ENCODE data around the gene FLOT2.
"Not testable (repeated sequence)": the region's sequence is repeated elsewhere in the genome, so short reads cannot be mapped to it uniquely, and the experiment has no call there.

The FLOT2 gene

DNA sequence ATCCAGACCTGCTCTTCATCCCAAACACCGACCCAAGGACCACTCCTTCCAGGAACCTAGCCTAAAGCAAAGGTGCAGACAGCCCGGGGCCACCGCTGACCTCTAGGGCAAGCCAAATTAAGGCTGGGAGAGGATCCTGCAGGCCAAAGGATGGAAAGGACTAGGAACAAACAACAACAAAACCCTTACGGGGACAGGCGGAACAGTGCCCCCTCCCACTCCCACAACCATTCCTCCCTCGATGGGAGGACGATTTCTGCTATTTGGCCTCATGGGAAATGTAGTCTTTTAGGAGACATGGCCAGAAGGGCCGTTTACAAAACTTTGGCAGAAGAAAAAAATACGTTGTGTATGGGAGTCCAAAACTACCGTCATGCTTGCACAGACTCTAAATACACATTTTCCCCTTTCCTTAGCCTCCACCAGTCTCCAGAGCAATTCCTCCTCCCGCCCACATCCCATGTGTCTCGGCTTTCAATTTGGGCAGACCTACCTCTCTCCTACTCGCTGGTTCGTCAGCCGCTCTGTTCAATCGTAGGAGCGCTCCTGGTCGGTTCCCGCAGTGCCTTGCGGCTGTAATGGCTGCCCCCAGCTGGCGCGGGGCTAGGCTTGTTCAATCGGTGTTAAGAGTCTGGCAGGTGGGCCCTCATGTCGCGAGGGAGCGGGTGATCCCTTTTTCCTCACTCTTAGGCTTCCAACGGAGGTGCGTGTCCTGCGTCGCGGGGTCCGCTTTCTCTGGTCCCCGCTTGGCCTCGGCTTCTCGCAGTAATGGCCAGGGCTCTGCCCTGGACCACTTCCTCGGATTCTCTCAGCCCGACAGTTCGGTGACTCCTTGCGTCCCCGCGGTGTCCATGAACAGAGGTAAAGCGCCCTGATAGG, 42.8 kb downstream of the FLOT2 start, which contains the start of gene ERAL1:
Gene ERAL1 (plus strand): TSS at position 560 of the 879 bp plus-strand sequence. CDS start 19 bp downstream, at position 579.
- H3K4me3 ChIP-seq, result peak within 1 kb of the TSS; percentile 78

GRCh38 chr17:28853295-28853694, 44.2 kb downstream of the FLOT2 start:
- Histone ChIP-seq H3K9ac (no peak overlapping the region), H3K4me2 (no peak overlapping the region), H3K4me1 (peaks cover 21% of the 10 kb centered on the region), H3K36me3 (peaks cover 24% of the 10 kb centered on the region), H3K4me3 (no peak overlapping the region), H3K27me3 (no peaks in the 10 kb centered on the region), H4K20me1 (no peaks in the 10 kb centered on the region), H3K27ac (no peak overlapping the region), H3K9me3 (no peaks in the 10 kb centered on the region)
- no peak for TF ChIP-seq Cebpa-rat (IDR thresholded peaks at IDR 0.05)

More for the DNA sequence above, 42.8 kb downstream of the FLOT2 start, which contains the start of gene ERAL1:
- H3K36me3 ChIP-seq, result peaks cover 38% of the 10 kb centered on the region
- no peaks in the 10 kb centered on the region for H3K9me3 ChIP-seq
- no peaks in the 10 kb centered on the region for H3K27me3 ChIP-seq
- peak within 1 kb of the TSS; percentile 84 for H3K9ac ChIP-seq
- H3K4me2 ChIP-seq, result peak within 1 kb of the TSS; percentile 93
- TF ChIP-seq Cebpa-rat (IDR thresholded peaks at IDR 0.05), result no peak
- no peaks in the 10 kb centered on the region for H4K20me1 ChIP-seq
- peaks cover 21% of the 10 kb centered on the region for H3K4me1 ChIP-seq
- H3K27ac ChIP-seq, result peak within 1 kb of the TSS; percentile 74

GRCh38 chr17:28849281-28849680, 48.3 kb downstream of the FLOT2 start:
- Histone ChIP-seq H3K27me3 (no peaks in the 10 kb centered on the region), H4K20me1 (no peaks in the 10 kb centered on the region), H3K4me3 (no peak overlapping the region), H3K36me3 (no peaks in the 10 kb centered on the region), H3K9me3 (no peaks in the 10 kb centered on the region), H3K4me2 (no peak overlapping the region), H3K27ac (no peak overlapping the region), H3K4me1 (peaks cover 8% of the 10 kb centered on the region), H3K9ac (no peak overlapping the region)
- no peak for TF ChIP-seq Cebpa-rat (IDR thresholded peaks at IDR 0.05)

DNA sequence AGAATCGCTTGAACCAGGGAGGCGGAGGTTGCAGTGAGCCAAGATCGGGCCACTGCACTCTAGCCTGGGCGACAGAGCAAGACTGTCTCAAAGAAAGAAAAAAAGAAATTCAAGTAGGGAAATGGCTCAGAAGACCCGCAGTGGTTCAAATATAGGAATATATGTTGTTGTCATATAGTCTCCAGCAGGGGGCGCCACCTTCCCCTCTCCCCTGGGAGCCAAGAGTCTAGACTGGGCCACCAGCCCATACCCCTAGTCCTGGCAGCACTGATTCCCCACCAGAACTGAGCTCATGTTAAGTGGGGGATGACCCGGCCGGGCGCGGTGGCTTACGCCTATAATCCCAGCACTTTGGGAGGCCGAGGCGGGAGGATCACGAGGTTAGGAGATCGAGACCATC, 48.9 kb downstream of the FLOT2 start:
- H3K27ac ChIP-seq, H3K27me3 ChIP-seq, H3K36me3 ChIP-seq, H3K4me3 ChIP-seq, H3K9ac ChIP-seq, H3K9me3 ChIP-seq, H3K4me2 ChIP-seq, H4K20me1 ChIP-seq, H3K4me1 ChIP-seq: not testable (repeated sequence)

DNA sequence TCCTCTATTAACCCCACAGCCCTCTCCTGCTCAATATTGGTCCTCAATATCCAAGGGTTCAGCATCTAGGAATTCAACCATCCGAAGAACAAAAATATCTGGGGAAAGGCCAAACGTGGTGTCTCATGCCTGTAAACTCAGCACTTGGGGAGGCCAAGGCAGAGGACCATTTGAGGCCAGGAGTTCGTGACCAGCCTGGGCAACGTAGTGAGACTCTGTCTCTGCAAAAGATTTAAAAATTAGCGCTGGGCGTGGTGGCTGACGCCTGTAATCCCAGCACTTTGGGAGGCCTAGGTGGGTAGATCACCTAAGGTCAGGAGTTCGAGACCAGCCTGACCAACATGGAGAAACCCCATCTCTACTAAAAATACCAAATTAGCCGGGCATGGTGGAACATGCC, 50.8 kb downstream of the FLOT2 start:
- not testable (repeated sequence) for H3K4me3 ChIP-seq, H4K20me1 ChIP-seq, H3K27ac ChIP-seq, H3K36me3 ChIP-seq, H3K9ac ChIP-seq, H3K9me3 ChIP-seq, H3K27me3 ChIP-seq, H3K4me2 ChIP-seq, H3K4me1 ChIP-seq

DNA sequence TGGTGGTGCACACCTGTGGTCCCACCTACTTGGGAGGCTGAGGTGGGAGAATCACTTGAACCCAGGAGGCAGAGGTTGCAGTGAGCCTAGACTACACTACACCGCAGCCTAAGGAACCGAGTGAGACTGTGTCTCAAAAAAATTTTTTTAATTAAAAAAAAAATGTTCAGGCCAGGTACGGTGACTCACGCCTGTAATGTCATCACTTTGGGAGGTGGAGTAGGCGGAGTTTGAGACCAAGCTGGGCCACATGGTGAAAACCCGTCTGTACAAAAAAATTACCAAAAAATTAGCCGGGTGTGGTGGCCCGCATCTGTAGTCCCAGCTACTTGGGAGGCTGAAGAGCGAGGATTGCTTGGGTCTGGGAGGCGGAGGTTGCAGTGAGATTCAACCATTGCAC, 51.3 kb downstream of the FLOT2 start:
- Histone ChIP-seq H3K4me2 (no peak overlapping the region), H3K9me3 (no peaks in the 10 kb centered on the region), H3K27ac (no peak overlapping the region)

GRCh38 chr17:28843816-28844148, 53.8 kb downstream of the FLOT2 start:
- Histone ChIP-seq H3K27ac (no peak overlapping the region), H3K4me3 (no peak overlapping the region), H3K4me1 (peaks cover 37% of the 10 kb centered on the region), H3K4me2 (no peak overlapping the region), H3K27me3 (no peaks in the 10 kb centered on the region), H3K36me3 (no peaks in the 10 kb centered on the region), H3K9me3 (no peaks in the 10 kb centered on the region), H4K20me1 (peaks cover 33% of the 10 kb centered on the region), H3K9ac (no peak overlapping the region)
- TF ChIP-seq Cebpa-rat (IDR thresholded peaks at IDR 0.05), result no peak

More for the DNA sequence above, 51.3 kb downstream of the FLOT2 start:
- 0 out of 2 replicates have a peak, but pooled peaks cover 9% of the 10 kb centered on the region for H4K20me1 ChIP-seq
- peaks cover 12% of the 10 kb centered on the region for H3K4me1 ChIP-seq
- no peak for TF ChIP-seq Cebpa-rat (IDR thresholded peaks at IDR 0.05)
- H3K36me3 ChIP-seq, result no peaks in the 10 kb centered on the region
- no peak overlapping the region for H3K4me3 ChIP-seq
- H3K9ac ChIP-seq, result no peak overlapping the region
- no peaks in the 10 kb centered on the region for H3K27me3 ChIP-seq

- Histone ChIP-seq H3K9ac (peak within 1 kb of the TSS; percentile 92), H3K4me2 (peak within 1 kb of the TSS; percentile 99), H3K4me3 (peak within 1 kb of the TSS; percentile 95), H3K4me1 (peaks cover 48% of the 10 kb centered on the region), H3K9me3 (no peaks in the 10 kb centered on the region), H3K27ac (peak within 1 kb of the TSS; percentile 84), H4K20me1 (peaks cover 47% of the 10 kb centered on the region), H3K27me3 (no peaks in the 10 kb centered on the region), H3K36me3 (no peaks in the 10 kb centered on the region)
- no peak for TF ChIP-seq Cebpa-rat (IDR thresholded peaks at IDR 0.05)
Measured at GRCh38 chr17:28842282-28843012, 55.1 kb downstream of the FLOT2 start, which contains the start of gene FAM222B. Gene FAM222B (minus strand): TSS chr17:28842790. CDS start chr17:28766667, 76,123 bp downstream.

DNA sequence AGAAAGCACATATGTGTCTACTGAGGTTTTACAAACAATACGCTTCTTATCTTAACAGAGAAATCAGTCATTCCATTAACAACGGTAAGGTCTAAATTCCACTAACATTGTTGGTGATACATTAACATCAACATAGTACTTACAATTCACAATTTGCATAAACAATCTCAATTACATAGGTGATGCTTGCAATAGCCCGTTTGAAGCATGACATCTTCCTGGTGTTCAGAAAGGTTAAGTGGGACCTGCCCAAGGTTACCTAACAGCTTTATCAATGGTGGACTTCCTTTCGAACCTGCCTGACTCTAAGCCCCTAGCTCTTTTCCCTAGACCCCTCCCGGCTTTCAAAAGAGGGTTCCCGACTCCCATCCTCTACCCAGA, 55.6 kb downstream of the FLOT2 start:
- H3K9me3 ChIP-seq, result no peaks in the 10 kb centered on the region
- peak overlapping the region; percentile 92 for H3K9ac ChIP-seq
- peak overlapping the region; percentile 99 for H3K4me2 ChIP-seq
- H3K4me1 ChIP-seq, result peaks cover 48% of the 10 kb centered on the region
- no peaks in the 10 kb centered on the region for H3K27me3 ChIP-seq
- H4K20me1 ChIP-seq, result peaks cover 51% of the 10 kb centered on the region
- TF ChIP-seq Cebpa-rat (IDR thresholded peaks at IDR 0.05), result no peak
- peak overlapping the region; percentile 95 for H3K4me3 ChIP-seq
- H3K36me3 ChIP-seq, result no peaks in the 10 kb centered on the region
- peak overlapping the region; percentile 84 for H3K27ac ChIP-seq

DNA sequence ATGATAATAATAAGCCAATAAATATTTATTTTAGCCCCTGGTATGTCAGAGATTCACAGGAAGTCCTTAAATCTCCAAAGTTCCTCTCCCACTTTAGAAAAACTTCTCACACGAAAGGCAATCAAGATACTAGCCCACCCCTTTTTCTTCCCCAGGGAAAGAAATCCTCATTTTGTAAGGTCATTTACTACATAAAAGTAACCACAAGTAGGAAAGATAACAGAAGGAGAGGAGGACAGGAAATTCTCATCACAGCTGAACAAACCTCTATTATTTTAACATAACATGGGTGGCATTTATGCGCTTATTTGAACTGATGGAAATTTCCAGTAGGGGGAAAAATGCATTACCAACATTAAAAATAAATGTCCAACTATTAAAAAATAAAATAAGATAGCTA, 58.3 kb downstream of the FLOT2 start:
- Histone ChIP-seq H3K27ac (peak overlapping the region; percentile 22; the same call in 1 of the 2 replicates), H3K27me3 (no peaks in the 10 kb centered on the region), H3K9me3 (no peaks in the 10 kb centered on the region), H4K20me1 (peaks cover 78% of the 10 kb centered on the region), H3K4me1 (peaks cover 61% of the 10 kb centered on the region), H3K9ac (no peak overlapping the region), H3K36me3 (no peaks in the 10 kb centered on the region), H3K4me2 (peak overlapping the region; percentile 99), H3K4me3 (no peak overlapping the region)
- no peak for TF ChIP-seq Cebpa-rat (IDR thresholded peaks at IDR 0.05)

DNA sequence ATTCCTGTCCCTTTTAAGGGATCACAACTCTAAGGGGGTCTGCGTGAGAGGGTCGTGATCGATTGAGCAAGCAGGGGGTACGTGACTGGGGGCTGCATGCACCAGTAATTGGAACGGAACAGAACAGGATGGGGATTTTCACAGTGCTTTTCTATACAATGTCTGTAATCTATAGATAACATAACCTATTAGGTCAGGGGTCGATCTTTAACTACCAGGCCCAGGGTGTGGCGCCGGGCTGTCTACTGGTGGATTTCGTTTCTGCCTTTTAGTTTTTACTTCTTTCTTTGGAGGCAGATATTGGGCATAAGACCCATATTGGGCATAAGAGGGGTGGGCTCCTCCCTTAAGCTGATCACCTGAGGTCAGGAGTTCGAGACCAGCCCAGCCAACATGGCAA, 61.0 kb downstream of the FLOT2 start:
- not testable (repeated sequence) for H3K4me2 ChIP-seq, H3K4me3 ChIP-seq, H3K27me3 ChIP-seq, H3K27ac ChIP-seq, H3K9me3 ChIP-seq, H3K36me3 ChIP-seq, H3K9ac ChIP-seq
- peaks cover 84% of the 10 kb centered on the region for H4K20me1 ChIP-seq
- peaks cover 51% of the 10 kb centered on the region for H3K4me1 ChIP-seq
